Measurements from ENCODE around the gene RBM33. TPM values are rescaled to one million over a fixed set of nuclear protein-coding genes. Genes with fewer than 3 reads are reported as not detected.

RBM33 gene
- total RNA-seq, 1 donor from 2014 or later: 73.2 TPM

- H3K4me1 Mint-ChIP-seq: no peaks in the 10 kb centered on the region
- H3K27me3 Mint-ChIP-seq (ENCODE audit: low read depth): no peaks in the 10 kb centered on the region
- no peaks in the 10 kb centered on the region for H3K9me3 Mint-ChIP-seq
- no peak overlapping the region for H3K4me3 Mint-ChIP-seq
- H3K36me3 Mint-ChIP-seq (ENCODE audit: low read depth): peaks cover 34% of the 10 kb centered on the region
- TF ChIP-seq CTCF (conservative IDR thresholded peaks at IDR 0.05): no peak
- no peak overlapping the region for H3K27ac Mint-ChIP-seq (ENCODE audit: unreplicated experiment)
- DNase-seq (ENCODE audit: low read depth, low spot score): no peak
These were observed 65.0 kb downstream of the RBM33 start for GRCh38 chr7:155709453-155709852.

- peaks cover 37% of the 10 kb centered on the region for H3K36me3 Mint-ChIP-seq (ENCODE audit: low read depth)
- H3K27ac Mint-ChIP-seq (ENCODE audit: unreplicated experiment): no peak overlapping the region
- H3K9me3 Mint-ChIP-seq: no peaks in the 10 kb centered on the region
- H3K4me3 Mint-ChIP-seq: no peak overlapping the region
- no peak for DNase-seq (ENCODE audit: low read depth, low spot score)
- no peaks in the 10 kb centered on the region for H3K4me1 Mint-ChIP-seq
- no peaks in the 10 kb centered on the region for H3K27me3 Mint-ChIP-seq (ENCODE audit: low read depth)
- no peak for TF ChIP-seq CTCF (conservative IDR thresholded peaks at IDR 0.05)
These were observed 65.6 kb downstream of the RBM33 start for GRCh38 chr7:155710031-155710430.

GRCh38 chr7:155710530-155710929 is 66.1 kb downstream of the RBM33 start:
- H3K4me1 Mint-ChIP-seq: no peaks in the 10 kb centered on the region
- H3K36me3 Mint-ChIP-seq (ENCODE audit: low read depth): peaks cover 37% of the 10 kb centered on the region
- no peak for TF ChIP-seq CTCF (conservative IDR thresholded peaks at IDR 0.05)
- H3K27me3 Mint-ChIP-seq (ENCODE audit: low read depth): no peaks in the 10 kb centered on the region
- no peak overlapping the region for H3K4me3 Mint-ChIP-seq
- no peaks in the 10 kb centered on the region for H3K9me3 Mint-ChIP-seq
- DNase-seq (ENCODE audit: low read depth, low spot score): no peak
- no peak overlapping the region for H3K27ac Mint-ChIP-seq (ENCODE audit: unreplicated experiment)

GRCh38 chr7:155711081-155711480 is 66.6 kb downstream of the RBM33 start:
- H3K27me3 Mint-ChIP-seq (ENCODE audit: low read depth): no peaks in the 10 kb centered on the region
- no peak overlapping the region for H3K27ac Mint-ChIP-seq (ENCODE audit: unreplicated experiment)

GRCh38 chr7:155713384-155713783 is 68.9 kb downstream of the RBM33 start:
- TF ChIP-seq CTCF (conservative IDR thresholded peaks at IDR 0.05): no peak
- H3K4me1 Mint-ChIP-seq: no peaks in the 10 kb centered on the region
- no peak overlapping the region for H3K27ac Mint-ChIP-seq (ENCODE audit: unreplicated experiment)
- no peak for DNase-seq (ENCODE audit: low read depth, low spot score)
- H3K27me3 Mint-ChIP-seq (ENCODE audit: low read depth): no peaks in the 10 kb centered on the region
- no peak overlapping the region for H3K4me3 Mint-ChIP-seq
- H3K36me3 Mint-ChIP-seq (ENCODE audit: low read depth): peaks cover 33% of the 10 kb centered on the region
- no peaks in the 10 kb centered on the region for H3K9me3 Mint-ChIP-seq

More at GRCh38 chr7:155711081-155711480, 66.6 kb downstream of the RBM33 start:
- peaks cover 37% of the 10 kb centered on the region for H3K36me3 Mint-ChIP-seq (ENCODE audit: low read depth)
- DNase-seq (ENCODE audit: low read depth, low spot score): no peak
- no peak overlapping the region for H3K4me3 Mint-ChIP-seq
- no peaks in the 10 kb centered on the region for H3K4me1 Mint-ChIP-seq
- no peak for TF ChIP-seq CTCF (conservative IDR thresholded peaks at IDR 0.05)
- no peaks in the 10 kb centered on the region for H3K9me3 Mint-ChIP-seq

GRCh38 chr7:155714702-155715101 is 70.2 kb downstream of the RBM33 start:
- no peak overlapping the region for H3K27ac Mint-ChIP-seq (ENCODE audit: unreplicated experiment)
- H3K9me3 Mint-ChIP-seq: no peaks in the 10 kb centered on the region
- DNase-seq (ENCODE audit: low read depth, low spot score): no peak
- H3K4me3 Mint-ChIP-seq: no peak overlapping the region
- no peaks in the 10 kb centered on the region for H3K4me1 Mint-ChIP-seq
- peaks cover 33% of the 10 kb centered on the region for H3K36me3 Mint-ChIP-seq (ENCODE audit: low read depth)
- no peaks in the 10 kb centered on the region for H3K27me3 Mint-ChIP-seq (ENCODE audit: low read depth)
- TF ChIP-seq CTCF (conservative IDR thresholded peaks at IDR 0.05): no peak

All from neural crest cell (in vitro differentiated cells).